ENCODE results near the gene SLCO3A1. TPM values are rescaled to one million over a fixed set of nuclear protein-coding genes. Genes with fewer than 3 reads are reported as not detected.

Gene SLCO3A1
- total RNA-seq, 1 experiment from 2014 or later = 9.1 TPM

DNA sequence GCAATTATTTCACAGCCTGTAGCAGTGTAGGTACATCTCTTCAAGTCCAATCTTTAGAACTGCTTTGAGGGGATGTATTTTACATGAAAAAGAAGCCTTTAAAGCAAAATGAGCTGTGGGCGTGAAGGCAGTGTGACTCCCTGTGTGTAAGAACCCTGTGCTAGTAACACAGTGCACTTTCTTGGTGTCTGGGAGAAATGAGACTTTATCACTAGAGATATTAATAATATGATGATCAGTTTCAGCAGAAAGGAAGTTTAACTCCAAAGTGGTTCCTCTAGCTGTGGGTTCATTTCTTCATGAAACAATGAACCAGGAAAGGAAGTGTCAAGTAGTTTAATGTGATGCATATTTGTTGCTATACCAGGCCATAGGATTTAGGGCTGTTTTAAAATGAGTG, 41.5 kb downstream of the SLCO3A1 start:
- Mint-ChIP-seq H3K36me3 (no peaks in the 10 kb centered on the region), H3K9me3 (peaks cover 14% of the 10 kb centered on the region), H3K4me3 (no peak overlapping the region), H3K4me1 (peaks cover 24% of the 10 kb centered on the region), H3K27me3 (ENCODE audit: low read depth) (no peaks in the 10 kb centered on the region; the same call in 1 of the 2 replicates), H3K27ac (no peak overlapping the region; the same call in 1 of the 2 replicates)
- TF ChIP-seq, protein P1, sequence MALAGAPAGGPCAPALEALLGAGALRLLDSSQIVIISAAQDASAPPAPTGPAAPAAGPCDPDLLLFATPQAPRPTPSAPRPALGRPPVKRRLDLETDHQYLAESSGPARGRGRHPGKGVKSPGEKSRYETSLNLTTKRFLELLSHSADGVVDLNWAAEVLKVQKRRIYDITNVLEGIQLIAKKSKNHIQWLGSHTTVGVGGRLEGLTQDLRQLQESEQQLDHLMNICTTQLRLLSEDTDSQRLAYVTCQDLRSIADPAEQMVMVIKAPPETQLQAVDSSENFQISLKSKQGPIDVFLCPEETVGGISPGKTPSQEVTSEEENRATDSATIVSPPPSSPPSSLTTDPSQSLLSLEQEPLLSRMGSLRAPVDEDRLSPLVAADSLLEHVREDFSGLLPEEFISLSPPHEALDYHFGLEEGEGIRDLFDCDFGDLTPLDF (CRISPR knock-in tag; IDR thresholded peaks at IDR 0.05) = no peak
- TF ChIP-seq NR2C2 (CRISPR knock-in tag; IDR thresholded peaks at IDR 0.05) (no peak), ZNF263 (CRISPR knock-in tag; IDR thresholded peaks at IDR 0.05; ENCODE audit: low read depth) (no peak), CREB1 (CRISPR knock-in tag; IDR thresholded peaks at IDR 0.05) (no peak), PRRX2 (CRISPR knock-in tag; IDR thresholded peaks at IDR 0.05) (no peak), ZNF219 (CRISPR knock-in tag; IDR thresholded peaks at IDR 0.05; ENCODE audit: borderline replicate concordance) (no peak)
- TF ChIP-seq, protein P2, sequence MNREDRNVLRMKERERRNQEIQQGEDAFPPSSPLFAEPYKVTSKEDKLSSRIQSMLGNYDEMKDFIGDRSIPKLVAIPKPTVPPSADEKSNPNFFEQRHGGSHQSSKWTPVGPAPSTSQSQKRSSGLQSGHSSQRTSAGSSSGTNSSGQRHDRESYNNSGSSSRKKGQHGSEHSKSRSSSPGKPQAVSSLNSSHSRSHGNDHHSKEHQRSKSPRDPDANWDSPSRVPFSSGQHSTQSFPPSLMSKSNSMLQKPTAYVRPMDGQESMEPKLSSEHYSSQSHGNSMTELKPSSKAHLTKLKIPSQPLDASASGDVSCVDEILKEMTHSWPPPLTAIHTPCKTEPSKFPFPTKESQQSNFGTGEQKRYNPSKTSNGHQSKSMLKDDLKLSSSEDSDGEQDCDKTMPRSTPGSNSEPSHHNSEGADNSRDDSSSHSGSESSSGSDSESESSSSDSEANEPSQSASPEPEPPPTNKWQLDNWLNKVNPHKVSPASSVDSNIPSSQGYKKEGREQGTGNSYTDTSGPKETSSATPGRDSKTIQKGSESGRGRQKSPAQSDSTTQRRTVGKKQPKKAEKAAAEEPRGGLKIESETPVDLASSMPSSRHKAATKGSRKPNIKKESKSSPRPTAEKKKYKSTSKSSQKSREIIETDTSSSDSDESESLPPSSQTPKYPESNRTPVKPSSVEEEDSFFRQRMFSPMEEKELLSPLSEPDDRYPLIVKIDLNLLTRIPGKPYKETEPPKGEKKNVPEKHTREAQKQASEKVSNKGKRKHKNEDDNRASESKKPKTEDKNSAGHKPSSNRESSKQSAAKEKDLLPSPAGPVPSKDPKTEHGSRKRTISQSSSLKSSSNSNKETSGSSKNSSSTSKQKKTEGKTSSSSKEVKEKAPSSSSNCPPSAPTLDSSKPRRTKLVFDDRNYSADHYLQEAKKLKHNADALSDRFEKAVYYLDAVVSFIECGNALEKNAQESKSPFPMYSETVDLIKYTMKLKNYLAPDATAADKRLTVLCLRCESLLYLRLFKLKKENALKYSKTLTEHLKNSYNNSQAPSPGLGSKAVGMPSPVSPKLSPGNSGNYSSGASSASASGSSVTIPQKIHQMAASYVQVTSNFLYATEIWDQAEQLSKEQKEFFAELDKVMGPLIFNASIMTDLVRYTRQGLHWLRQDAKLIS (CRISPR knock-in tag; IDR thresholded peaks at IDR 0.05; ENCODE audit: borderline replicate concordance) = no peak
- TF ChIP-seq, protein P3, sequence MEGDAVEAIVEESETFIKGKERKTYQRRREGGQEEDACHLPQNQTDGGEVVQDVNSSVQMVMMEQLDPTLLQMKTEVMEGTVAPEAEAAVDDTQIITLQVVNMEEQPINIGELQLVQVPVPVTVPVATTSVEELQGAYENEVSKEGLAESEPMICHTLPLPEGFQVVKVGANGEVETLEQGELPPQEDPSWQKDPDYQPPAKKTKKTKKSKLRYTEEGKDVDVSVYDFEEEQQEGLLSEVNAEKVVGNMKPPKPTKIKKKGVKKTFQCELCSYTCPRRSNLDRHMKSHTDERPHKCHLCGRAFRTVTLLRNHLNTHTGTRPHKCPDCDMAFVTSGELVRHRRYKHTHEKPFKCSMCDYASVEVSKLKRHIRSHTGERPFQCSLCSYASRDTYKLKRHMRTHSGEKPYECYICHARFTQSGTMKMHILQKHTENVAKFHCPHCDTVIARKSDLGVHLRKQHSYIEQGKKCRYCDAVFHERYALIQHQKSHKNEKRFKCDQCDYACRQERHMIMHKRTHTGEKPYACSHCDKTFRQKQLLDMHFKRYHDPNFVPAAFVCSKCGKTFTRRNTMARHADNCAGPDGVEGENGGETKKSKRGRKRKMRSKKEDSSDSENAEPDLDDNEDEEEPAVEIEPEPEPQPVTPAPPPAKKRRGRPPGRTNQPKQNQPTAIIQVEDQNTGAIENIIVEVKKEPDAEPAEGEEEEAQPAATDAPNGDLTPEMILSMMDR (IDR thresholded peaks at IDR 0.05) = no peak
- TF ChIP-seq, protein P4, sequence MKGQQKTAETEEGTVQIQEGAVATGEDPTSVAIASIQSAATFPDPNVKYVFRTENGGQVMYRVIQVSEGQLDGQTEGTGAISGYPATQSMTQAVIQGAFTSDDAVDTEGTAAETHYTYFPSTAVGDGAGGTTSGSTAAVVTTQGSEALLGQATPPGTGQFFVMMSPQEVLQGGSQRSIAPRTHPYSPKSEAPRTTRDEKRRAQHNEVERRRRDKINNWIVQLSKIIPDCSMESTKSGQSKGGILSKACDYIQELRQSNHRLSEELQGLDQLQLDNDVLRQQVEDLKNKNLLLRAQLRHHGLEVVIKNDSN (CRISPR knock-in tag; IDR thresholded peaks at IDR 0.05) = no peak
- TF ChIP-seq, protein P5, sequence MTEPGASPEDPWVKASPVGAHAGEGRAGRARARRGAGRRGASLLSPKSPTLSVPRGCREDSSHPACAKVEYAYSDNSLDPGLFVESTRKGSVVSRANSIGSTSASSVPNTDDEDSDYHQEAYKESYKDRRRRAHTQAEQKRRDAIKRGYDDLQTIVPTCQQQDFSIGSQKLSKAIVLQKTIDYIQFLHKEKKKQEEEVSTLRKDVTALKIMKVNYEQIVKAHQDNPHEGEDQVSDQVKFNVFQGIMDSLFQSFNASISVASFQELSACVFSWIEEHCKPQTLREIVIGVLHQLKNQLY (CRISPR knock-in tag; IDR thresholded peaks at IDR 0.05) = no peak
- TF ChIP-seq, protein P6, sequence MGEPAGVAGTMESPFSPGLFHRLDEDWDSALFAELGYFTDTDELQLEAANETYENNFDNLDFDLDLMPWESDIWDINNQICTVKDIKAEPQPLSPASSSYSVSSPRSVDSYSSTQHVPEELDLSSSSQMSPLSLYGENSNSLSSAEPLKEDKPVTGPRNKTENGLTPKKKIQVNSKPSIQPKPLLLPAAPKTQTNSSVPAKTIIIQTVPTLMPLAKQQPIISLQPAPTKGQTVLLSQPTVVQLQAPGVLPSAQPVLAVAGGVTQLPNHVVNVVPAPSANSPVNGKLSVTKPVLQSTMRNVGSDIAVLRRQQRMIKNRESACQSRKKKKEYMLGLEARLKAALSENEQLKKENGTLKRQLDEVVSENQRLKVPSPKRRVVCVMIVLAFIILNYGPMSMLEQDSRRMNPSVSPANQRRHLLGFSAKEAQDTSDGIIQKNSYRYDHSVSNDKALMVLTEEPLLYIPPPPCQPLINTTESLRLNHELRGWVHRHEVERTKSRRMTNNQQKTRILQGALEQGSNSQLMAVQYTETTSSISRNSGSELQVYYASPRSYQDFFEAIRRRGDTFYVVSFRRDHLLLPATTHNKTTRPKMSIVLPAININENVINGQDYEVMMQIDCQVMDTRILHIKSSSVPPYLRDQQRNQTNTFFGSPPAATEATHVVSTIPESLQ (CRISPR knock-in tag; IDR thresholded peaks at IDR 0.05) = no peak
- TF ChIP-seq, protein P7, sequence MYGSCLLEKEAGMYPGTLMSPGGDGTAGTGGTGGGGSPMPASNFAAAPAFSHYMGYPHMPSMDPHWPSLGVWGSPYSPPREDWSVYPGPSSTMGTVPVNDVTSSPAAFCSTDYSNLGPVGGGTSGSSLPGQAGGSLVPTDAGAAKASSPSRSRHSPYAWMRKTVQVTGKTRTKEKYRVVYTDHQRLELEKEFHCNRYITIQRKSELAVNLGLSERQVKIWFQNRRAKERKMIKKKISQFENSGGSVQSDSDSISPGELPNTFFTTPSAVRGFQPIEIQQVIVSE (CRISPR knock-in tag; IDR thresholded peaks at IDR 0.05; ENCODE audit: borderline replicate concordance) = no peak
- ATAC-seq = no peak; the same call in 1 of the 2 replicates
- POLR2A ChIA-PET = no interaction called here
- no peak for DNase-seq (ENCODE audit: low spot score)
- CTCF ChIA-PET = interaction anchor here (0.6 to 1.6 kb wide), 2 partner anchors 41 to 189 kb away, joined by 3 to 6 read pairs; partner anchors contain the start of gene SLCO3A1
